ENCODE results near the gene TLR6. TPM values are rescaled to one million over a fixed set of nuclear protein-coding genes. Genes with fewer than 3 reads are reported as not detected.

The TLR6 gene, protein sequence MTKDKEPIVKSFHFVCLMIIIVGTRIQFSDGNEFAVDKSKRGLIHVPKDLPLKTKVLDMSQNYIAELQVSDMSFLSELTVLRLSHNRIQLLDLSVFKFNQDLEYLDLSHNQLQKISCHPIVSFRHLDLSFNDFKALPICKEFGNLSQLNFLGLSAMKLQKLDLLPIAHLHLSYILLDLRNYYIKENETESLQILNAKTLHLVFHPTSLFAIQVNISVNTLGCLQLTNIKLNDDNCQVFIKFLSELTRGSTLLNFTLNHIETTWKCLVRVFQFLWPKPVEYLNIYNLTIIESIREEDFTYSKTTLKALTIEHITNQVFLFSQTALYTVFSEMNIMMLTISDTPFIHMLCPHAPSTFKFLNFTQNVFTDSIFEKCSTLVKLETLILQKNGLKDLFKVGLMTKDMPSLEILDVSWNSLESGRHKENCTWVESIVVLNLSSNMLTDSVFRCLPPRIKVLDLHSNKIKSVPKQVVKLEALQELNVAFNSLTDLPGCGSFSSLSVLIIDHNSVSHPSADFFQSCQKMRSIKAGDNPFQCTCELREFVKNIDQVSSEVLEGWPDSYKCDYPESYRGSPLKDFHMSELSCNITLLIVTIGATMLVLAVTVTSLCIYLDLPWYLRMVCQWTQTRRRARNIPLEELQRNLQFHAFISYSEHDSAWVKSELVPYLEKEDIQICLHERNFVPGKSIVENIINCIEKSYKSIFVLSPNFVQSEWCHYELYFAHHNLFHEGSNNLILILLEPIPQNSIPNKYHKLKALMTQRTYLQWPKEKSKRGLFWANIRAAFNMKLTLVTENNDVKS
- polyA plus RNA-seq (2013, experiment 1 of 2), result 0.01 TPM
- 0.01 TPM for polyA plus RNA-seq (2013, experiment 2 of 2)

DNA sequence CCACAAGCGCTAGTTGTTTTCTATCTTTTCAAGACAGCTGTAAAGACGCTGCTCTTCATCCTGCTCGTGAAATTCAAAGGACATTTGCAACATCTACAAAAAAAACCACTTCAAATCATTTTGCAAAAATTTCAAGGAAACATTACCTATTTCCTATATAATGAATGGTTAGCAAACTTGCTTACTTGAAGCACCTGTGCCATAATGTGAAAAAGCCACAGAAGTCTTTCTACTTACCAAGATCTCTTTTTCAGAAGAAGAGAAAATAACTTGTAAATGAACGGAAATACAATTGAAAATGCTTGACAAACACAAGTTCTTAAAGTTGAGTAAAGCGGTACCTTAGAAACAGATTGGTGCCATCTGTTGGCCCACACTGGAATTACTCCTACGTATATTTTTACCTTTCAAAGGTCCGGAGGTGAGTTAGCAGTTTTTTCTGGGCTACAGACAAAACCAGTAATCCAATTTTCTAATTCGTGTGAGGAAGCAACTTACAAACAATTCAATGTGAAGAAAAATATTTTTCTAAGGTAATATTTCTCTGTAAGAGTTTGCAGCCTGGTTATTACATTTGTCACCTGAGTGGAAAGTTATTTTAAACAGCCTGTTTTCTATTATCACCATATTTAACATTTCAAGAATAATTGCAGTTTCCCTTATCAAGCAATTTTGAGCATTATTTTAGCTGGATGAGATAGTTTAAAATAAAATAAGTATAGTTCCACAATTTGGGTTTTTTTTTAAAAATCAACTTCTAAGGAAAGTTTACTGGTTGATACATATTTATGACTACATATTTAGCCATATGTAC is at the start of gene TLR6:
TLR6 (minus strand) TSS at position 294 of the 814 bp plus-strand sequence. CDS start 27,344 bp downstream, outside the sequence.
- H2AK5ac ChIP-seq (ENCODE audit: low read depth, low read length), result no peak within 1 kb of the TSS
- H3K4me1 ChIP-seq (ENCODE audit: control insufficient read depth in 2 of 2, insufficient read depth in 1 of 2, low read depth in 1 of 2, low read length in 2 of 2), result no peaks in the 10 kb centered on the region
- peak within 1 kb of the TSS; percentile 63 for H2AFZ ChIP-seq (ENCODE audit: low read length)
- no peak within 1 kb of the TSS for H2BK15ac ChIP-seq (ENCODE audit: low read length)
- no peak within 1 kb of the TSS for H2BK5ac ChIP-seq (ENCODE audit: low read length)
- H3K18ac ChIP-seq (ENCODE audit: low read length), result no peak within 1 kb of the TSS
- H3K4me2 ChIP-seq (ENCODE audit: insufficient read depth, low read length, poor library complexity, severe bottlenecking), result no peak within 1 kb of the TSS
- no peak within 1 kb of the TSS for H4K91ac ChIP-seq (ENCODE audit: low read depth, low read length, poor library complexity)
- H3K14ac ChIP-seq (ENCODE audit: low read length), result no peak within 1 kb of the TSS
- H3K23ac ChIP-seq (ENCODE audit: low read depth, low read length, poor library complexity), result no peak within 1 kb of the TSS
- H3K4ac ChIP-seq (ENCODE audit: low read length), result no peak within 1 kb of the TSS
- H3K27me3 ChIP-seq (ENCODE audit: control insufficient read depth in 3 of 3, insufficient read depth in 3 of 3, low read depth in 1 of 3, low read length in 3 of 3), result no peaks in the 10 kb centered on the region
- no peak within 1 kb of the TSS for H3K4me3 ChIP-seq (ENCODE audit: low read length in 2 of 2)
- H3K36me3 ChIP-seq (replicated peaks in 1 of 2; ENCODE audit: control insufficient read depth in 2 of 2, insufficient read depth in 2 of 2, low read length in 2 of 2), result no peaks in the 10 kb centered on the region
- H3K9ac ChIP-seq (ENCODE audit: low read depth, low read length, poor library complexity), result no peak within 1 kb of the TSS
- no peak within 1 kb of the TSS for H2BK12ac ChIP-seq (ENCODE audit: low read length)
- H3K27ac ChIP-seq (replicated peaks; ENCODE audit: low read length), result no peak within 1 kb of the TSS
- no CpG with 5 or more reads among the region's 8 CpGs for WGBS, 2 donors (ENCODE audit: extremely low coverage in 2 of 2, insufficient read length in 2 of 2, insufficient replicate concordance in 1 of 2)
- H4K8ac ChIP-seq (ENCODE audit: low read depth, low read length), result no peak within 1 kb of the TSS
- peak; percentile 29 for DNase-seq (ENCODE audit: low spot score)
- H2BK120ac ChIP-seq (ENCODE audit: low read depth, low read length), result no peak within 1 kb of the TSS
- H3K9me3 ChIP-seq (replicated peaks in 1 of 2; ENCODE audit: control insufficient read depth in 2 of 2, insufficient read depth in 1 of 2, low read depth in 1 of 2, low read length in 2 of 2), result no peaks in the 10 kb centered on the region
- no peaks in the 10 kb centered on the region for H3K79me1 ChIP-seq (ENCODE audit: low read depth, low read length)

DNA sequence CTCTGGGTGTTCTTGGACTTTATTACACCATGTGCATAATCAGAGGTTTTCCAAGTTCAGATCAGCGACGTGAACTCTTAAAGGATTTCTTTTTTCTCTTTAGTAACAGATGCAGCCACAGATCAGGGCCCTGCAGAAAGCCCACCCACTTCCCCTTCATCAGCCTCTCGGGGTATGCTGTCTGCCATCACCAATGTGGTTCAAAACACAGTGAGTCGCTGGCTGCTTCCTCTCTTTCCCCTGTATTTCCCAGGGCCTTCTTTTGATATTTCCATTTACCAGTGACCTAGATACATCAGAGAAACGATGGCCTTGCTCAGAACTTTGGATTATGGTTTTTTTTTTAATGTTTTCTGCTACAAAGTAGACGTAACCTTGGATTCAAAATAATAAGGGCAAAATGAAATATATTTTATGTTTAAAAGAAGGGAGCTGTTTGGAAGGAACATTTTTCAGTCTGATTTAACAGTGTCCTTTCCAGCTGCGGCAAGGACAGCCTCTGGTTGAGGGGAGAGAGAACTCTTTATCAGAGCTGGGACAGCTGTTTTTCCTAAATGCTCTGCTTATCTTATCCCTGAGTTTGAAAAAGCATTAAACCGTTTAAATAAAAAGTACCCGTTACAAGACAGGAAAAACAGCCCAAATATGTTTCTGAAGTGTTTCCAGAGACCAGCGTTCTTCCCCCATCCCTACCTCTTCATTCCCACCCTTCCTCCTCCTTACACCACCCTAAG is 49.2 kb upstream of the TLR6 start:
- no peaks in the 10 kb centered on the region for H3K79me1 ChIP-seq (ENCODE audit: low read depth, low read length)
- H4K8ac ChIP-seq (ENCODE audit: low read depth, low read length), result no peak overlapping the region
- H3K9me3 ChIP-seq (replicated peaks in 1 of 2; ENCODE audit: control insufficient read depth in 2 of 2, insufficient read depth in 1 of 2, low read depth in 1 of 2, low read length in 2 of 2), result no peaks in the 10 kb centered on the region
- no peak overlapping the region for H3K18ac ChIP-seq (ENCODE audit: low read length)
- no peak overlapping the region for H2BK12ac ChIP-seq (ENCODE audit: low read length)
- no peaks in the 10 kb centered on the region for H3K36me3 ChIP-seq (replicated peaks in 1 of 2; ENCODE audit: control insufficient read depth in 2 of 2, insufficient read depth in 2 of 2, low read length in 2 of 2)
- H3K4ac ChIP-seq (ENCODE audit: low read length), result no peak overlapping the region
- no peak overlapping the region for H3K9ac ChIP-seq (ENCODE audit: low read depth, low read length, poor library complexity)
- H3K14ac ChIP-seq (ENCODE audit: low read length), result no peak overlapping the region
- H2AFZ ChIP-seq (ENCODE audit: low read length), result peak overlapping the region; percentile 6
- H3K4me3 ChIP-seq (ENCODE audit: low read length in 2 of 2), result no peak overlapping the region
- no peak overlapping the region for H2BK120ac ChIP-seq (ENCODE audit: low read depth, low read length)
- no peak overlapping the region for H2BK15ac ChIP-seq (ENCODE audit: low read length)
- no peak overlapping the region for H3K27ac ChIP-seq (replicated peaks; ENCODE audit: low read length)
- no peaks in the 10 kb centered on the region for H3K27me3 ChIP-seq (ENCODE audit: control insufficient read depth in 3 of 3, insufficient read depth in 3 of 3, low read depth in 1 of 3, low read length in 3 of 3)
- H2AK5ac ChIP-seq (ENCODE audit: low read depth, low read length), result no peak overlapping the region
- no peak overlapping the region for H4K91ac ChIP-seq (ENCODE audit: low read depth, low read length, poor library complexity)
- no peak overlapping the region for H3K4me2 ChIP-seq (ENCODE audit: insufficient read depth, low read length, poor library complexity, severe bottlenecking)
- WGBS, 2 donors (ENCODE audit: extremely low coverage in 2 of 2, insufficient read length in 2 of 2, insufficient replicate concordance in 1 of 2), result no CpG with 5 or more reads among the region's 10 CpGs
- H3K4me1 ChIP-seq (ENCODE audit: control insufficient read depth in 2 of 2, insufficient read depth in 1 of 2, low read depth in 1 of 2, low read length in 2 of 2), result no peaks in the 10 kb centered on the region
- no peak overlapping the region for H3K23ac ChIP-seq (ENCODE audit: low read depth, low read length, poor library complexity)
- no peak overlapping the region for H2BK5ac ChIP-seq (ENCODE audit: low read length)
- no peak for DNase-seq (ENCODE audit: low spot score)

DNA sequence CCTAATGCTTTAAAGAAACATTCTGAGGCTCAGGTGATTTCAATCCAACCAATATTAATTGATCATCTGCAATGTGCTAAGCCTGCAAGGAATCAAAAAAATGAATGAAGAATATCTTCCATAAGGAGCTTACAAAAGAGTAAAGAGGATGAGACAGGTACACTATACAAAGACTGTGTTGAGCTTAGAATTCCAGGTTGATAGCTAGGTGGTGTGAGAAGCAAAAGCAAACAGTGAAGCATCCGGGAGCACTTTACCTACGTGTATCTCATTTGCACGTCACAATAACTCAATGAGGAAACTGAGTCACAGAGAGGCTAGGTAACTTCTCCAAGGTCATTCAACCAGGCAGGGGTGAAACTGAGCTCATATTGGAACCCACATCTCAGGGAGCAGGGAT is 48.1 kb upstream of the TLR6 start:
- Histone ChIP-seq H4K91ac (ENCODE audit: low read depth, low read length, poor library complexity) (no peak overlapping the region), H3K9me3 (replicated peaks in 1 of 2; ENCODE audit: control insufficient read depth in 2 of 2, insufficient read depth in 1 of 2, low read depth in 1 of 2, low read length in 2 of 2) (no peaks in the 10 kb centered on the region), H3K9ac (ENCODE audit: low read depth, low read length, poor library complexity) (no peak overlapping the region), H3K4ac (ENCODE audit: low read length) (no peak overlapping the region), H2BK120ac (ENCODE audit: low read depth, low read length) (no peak overlapping the region), H3K14ac (ENCODE audit: low read length) (no peak overlapping the region), H3K18ac (ENCODE audit: low read length) (no peak overlapping the region), H3K27ac (replicated peaks; ENCODE audit: low read length) (no peak overlapping the region), H3K23ac (ENCODE audit: low read depth, low read length, poor library complexity) (no peak overlapping the region), H2AFZ (ENCODE audit: low read length) (no peak overlapping the region), H2BK15ac (ENCODE audit: low read length) (no peak overlapping the region), H3K36me3 (replicated peaks in 1 of 2; ENCODE audit: control insufficient read depth in 2 of 2, insufficient read depth in 2 of 2, low read length in 2 of 2) (no peaks in the 10 kb centered on the region), H2BK12ac (ENCODE audit: low read length) (no peak overlapping the region), H3K27me3 (ENCODE audit: control insufficient read depth in 3 of 3, insufficient read depth in 3 of 3, low read depth in 1 of 3, low read length in 3 of 3) (no peaks in the 10 kb centered on the region), H3K4me2 (ENCODE audit: insufficient read depth, low read length, poor library complexity, severe bottlenecking) (no peak overlapping the region), H3K79me1 (ENCODE audit: low read depth, low read length) (no peaks in the 10 kb centered on the region), H2AK5ac (ENCODE audit: low read depth, low read length) (no peak overlapping the region), H2BK5ac (ENCODE audit: low read length) (no peak overlapping the region), H3K4me3 (ENCODE audit: low read length in 2 of 2) (no peak overlapping the region), H4K8ac (ENCODE audit: low read depth, low read length) (no peak overlapping the region), H3K4me1 (ENCODE audit: control insufficient read depth in 2 of 2, insufficient read depth in 1 of 2, low read depth in 1 of 2, low read length in 2 of 2) (no peaks in the 10 kb centered on the region)
- no peak for DNase-seq (ENCODE audit: low spot score)
- no CpG with 5 or more reads among the region's 3 CpGs for WGBS, 2 donors (ENCODE audit: extremely low coverage in 2 of 2, insufficient read length in 2 of 2, insufficient replicate concordance in 1 of 2)
